HUES6 (cell line): ENCODE data around the gene CHCT1.

Source experiments
- H3K27ac ChIP-seq: 2 replicates; pipeline ENCODE4 v1.7.0; 2013; ENCODE audit warnings: low read depth, mild to moderate bottlenecking, low read length, inconsistent platforms
- H3K27me3 ChIP-seq: 2 replicates; pipeline ENCODE4 v1.6.1; 2013; ENCODE audit warnings: low read length; ENCODE audit not compliant: control insufficient read depth, insufficient read depth
- H3K36me3 ChIP-seq: 2 replicates; pipeline ENCODE4 v1.6.1; 2013; ENCODE audit warnings: low read length; ENCODE audit not compliant: control insufficient read depth, insufficient read depth
- H3K4me1 ChIP-seq: 2 replicates; pipeline ENCODE4 v1.6.1; 2013; ENCODE audit warnings: low read length; ENCODE audit not compliant: control insufficient read depth, insufficient read depth
- H3K4me3 ChIP-seq: 2 replicates; pipeline ENCODE4 v1.5.1; 2013; ENCODE audit warnings: low read depth, low read length
- H3K9ac ChIP-seq: one replicate; pipeline ENCODE4 v1.6.1; 2013; ENCODE audit warnings: mild to moderate bottlenecking, low read length
- H3K9me3 ChIP-seq: 2 replicates; pipeline ENCODE4 v1.6.1; 2013; ENCODE audit warnings: low read depth, low read length; ENCODE audit not compliant: control insufficient read depth, insufficient read depth

The CHCT1 gene

GRCh38 chr17:60471451-60471850, 49.2 kb downstream of the CHCT1 start:
- Histone ChIP-seq H3K4me1 (no peaks in the 10 kb centered on the region), H3K9ac (no peak overlapping the region), H3K4me3 (no peak overlapping the region), H3K27me3 (no peaks in the 10 kb centered on the region), H3K9me3 (no peaks in the 10 kb centered on the region), H3K36me3 (peaks cover 12% of the 10 kb centered on the region), H3K27ac (no peak overlapping the region)

GRCh38 chr17:60472449-60472848, 50.2 kb downstream of the CHCT1 start:
- Histone ChIP-seq H3K27ac (no peak overlapping the region), H3K27me3 (no peaks in the 10 kb centered on the region), H3K4me1 (no peaks in the 10 kb centered on the region), H3K36me3 (peaks cover 12% of the 10 kb centered on the region), H3K4me3 (no peak overlapping the region), H3K9me3 (no peaks in the 10 kb centered on the region), H3K9ac (no peak overlapping the region)

DNA sequence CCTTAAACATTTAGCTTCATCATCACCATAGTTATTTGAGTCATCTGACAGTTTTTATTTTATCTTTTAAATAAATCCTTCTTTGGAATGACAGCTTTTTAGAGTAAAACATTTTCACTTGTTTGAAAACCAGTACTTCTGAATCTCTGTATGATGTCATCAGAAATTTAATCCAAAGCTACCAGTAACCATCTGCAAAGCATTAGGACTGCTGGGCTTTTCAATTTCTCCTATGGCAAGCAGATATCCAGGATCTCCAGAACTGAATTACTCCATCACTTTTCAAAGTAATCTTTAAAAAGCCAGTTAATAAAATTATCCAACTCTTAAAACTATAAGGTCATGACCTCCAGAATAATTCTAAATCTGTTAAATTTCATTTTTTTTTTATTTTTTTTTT, 51.5 kb downstream of the CHCT1 start:
- Histone ChIP-seq H3K4me1 (no peaks in the 10 kb centered on the region), H3K4me3 (no peak overlapping the region), H3K27me3 (no peaks in the 10 kb centered on the region), H3K9ac (no peak overlapping the region), H3K36me3 (peaks cover 13% of the 10 kb centered on the region), H3K27ac (no peak overlapping the region), H3K9me3 (no peaks in the 10 kb centered on the region)
